Measurements from ENCODE around the gene MYL9. TPM values are rescaled to one million over a fixed set of nuclear protein-coding genes. Genes with fewer than 3 reads are reported as not detected.
A peak's percentile ranks its signal among the peaks of the same experiment; 100 is the strongest.

The MYL9 gene
- total and polyA plus RNA-seq, 3 experiments from 2014 or later = not detected

DNA sequence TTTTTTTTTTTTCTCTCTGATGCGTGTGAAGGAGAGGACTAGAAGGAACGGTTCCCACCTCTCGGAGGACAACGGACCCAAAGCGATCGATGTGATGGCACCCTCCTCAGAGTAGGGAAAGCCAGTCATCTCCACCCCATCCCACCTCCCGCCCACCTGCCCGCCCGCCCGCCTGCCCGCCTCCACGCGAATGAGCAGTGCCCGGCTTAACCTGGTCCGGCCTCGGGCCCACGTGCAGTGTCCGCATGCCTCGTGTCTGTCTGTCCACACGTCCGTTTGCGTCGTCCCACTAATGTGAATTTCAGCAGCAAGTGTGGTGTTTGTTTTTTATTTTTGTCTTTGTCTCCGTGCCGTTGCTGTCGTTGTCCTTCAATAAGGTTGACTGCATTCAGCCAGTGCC is 42.1 kb upstream of the MYL9 start:
- Histone ChIP-seq H3K9me3 (ENCODE audit: low read length) (no peaks in the 10 kb centered on the region), H3K27ac (ENCODE audit: low read depth, low read length) (no peak overlapping the region), H3K4me1 (ENCODE audit: insufficient read depth, low read length) (no peaks in the 10 kb centered on the region), H3K4me3 (ENCODE audit: low read length) (no peak overlapping the region), H3K27me3 (ENCODE audit: insufficient read depth, low read length, poor library complexity, severe bottlenecking) (no peaks in the 10 kb centered on the region), H3K36me3 (ENCODE audit: insufficient read depth, low read length) (peaks cover 22% of the 10 kb centered on the region)
- H3K27me3 Mint-ChIP-seq = no peaks in the 10 kb centered on the region
- no peak overlapping the region for H3K4me3 Mint-ChIP-seq
- H3K36me3 Mint-ChIP-seq = peaks cover 0 to 70% (median 20%) of the 10 kb centered on the region in 3 donors
- ChIA-PET CTCF (no interaction called here), POLR2A (no interaction called here)
- peaks cover 8 to 14% (median 8%) of the 10 kb centered on the region in 3 donors for H3K4me1 Mint-ChIP-seq
- H3K27ac Mint-ChIP-seq = no peak overlapping the region
- no peaks in the 10 kb centered on the region for H3K9me3 Mint-ChIP-seq
- DNase-seq = no peak

DNA sequence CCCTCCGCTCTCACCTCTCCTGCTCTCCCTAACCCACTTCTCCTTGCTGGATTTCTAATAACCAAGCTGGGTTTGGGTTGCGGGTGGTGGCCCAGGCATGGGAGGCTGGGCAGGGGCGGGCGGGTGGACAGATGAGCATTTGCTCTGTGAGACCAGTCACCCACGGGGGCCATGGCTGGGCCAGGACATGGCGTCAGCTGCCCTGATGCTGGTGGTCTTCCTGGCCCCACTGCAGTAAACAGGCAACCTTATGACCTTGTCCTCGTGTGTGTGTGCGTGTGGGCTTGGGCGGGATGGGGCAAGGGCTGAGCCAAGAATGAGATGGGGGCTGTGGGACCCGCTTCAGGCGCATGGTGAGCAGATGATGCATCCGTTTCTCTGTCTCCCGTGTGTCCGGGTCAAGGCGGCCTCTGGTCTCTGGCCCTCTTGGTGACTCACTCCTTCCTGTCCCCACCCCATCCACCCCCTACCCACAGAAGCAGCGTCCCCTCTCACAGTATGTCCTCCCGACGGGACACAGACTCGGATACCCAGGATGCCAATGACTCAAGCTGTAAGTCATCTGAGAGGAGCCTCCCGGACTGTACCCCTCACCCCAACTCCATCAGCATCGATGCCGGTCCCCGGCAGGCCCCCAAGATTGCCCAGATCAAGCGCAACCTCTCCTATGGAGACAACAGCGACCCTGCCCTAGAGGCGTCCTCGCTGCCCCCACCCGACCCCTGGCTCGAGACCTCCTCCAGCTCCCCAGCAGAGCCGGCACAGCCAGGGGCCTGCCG is 41.4 kb upstream of the MYL9 start:
- Mint-ChIP-seq H3K27ac (peak overlapping the region in 2 of 8 donors; percentile 32 to 72), H3K9me3 (no peaks in the 10 kb centered on the region)

DNA sequence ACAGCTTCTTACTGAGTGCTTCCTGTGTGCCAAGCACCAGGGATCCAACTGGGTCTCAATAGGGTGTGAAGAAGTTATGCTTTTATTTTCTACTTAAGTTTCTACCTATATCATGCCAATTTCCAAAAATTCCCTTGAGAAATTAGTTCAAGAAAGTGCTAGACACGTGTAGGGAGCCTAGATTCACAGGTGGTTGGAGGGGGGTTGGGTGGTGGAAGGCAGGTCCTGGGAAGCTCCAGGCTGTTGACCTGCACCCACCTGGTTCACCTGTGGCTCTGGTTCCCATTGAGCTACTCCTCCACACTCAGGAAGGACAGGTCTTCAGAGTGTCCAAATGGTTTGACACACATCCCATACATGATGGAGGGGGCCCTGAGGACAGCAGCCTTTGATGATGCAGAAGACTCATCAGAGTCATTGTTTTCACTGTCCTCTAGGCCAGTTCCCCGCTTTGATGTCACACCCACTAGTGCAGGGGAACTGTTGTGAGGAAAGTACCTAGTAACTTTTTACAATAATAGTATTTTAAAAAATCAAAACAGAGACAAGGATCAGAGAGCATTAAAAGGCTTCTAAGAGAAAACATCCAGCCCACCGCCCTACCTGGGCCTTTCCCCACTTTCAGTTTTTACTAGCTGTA is 39.8 kb upstream of the MYL9 start:
- peaks cover 0 to 76% (median 19%) of the 10 kb centered on the region in 3 donors for H3K36me3 Mint-ChIP-seq
- no peaks in the 10 kb centered on the region for H3K27me3 Mint-ChIP-seq
- Histone ChIP-seq H3K27ac (ENCODE audit: low read depth, low read length) (no peak overlapping the region), H3K27me3 (ENCODE audit: insufficient read depth, low read length, poor library complexity, severe bottlenecking) (no peaks in the 10 kb centered on the region), H3K9me3 (ENCODE audit: low read length) (no peaks in the 10 kb centered on the region), H3K4me3 (ENCODE audit: low read length) (no peak overlapping the region), H3K36me3 (ENCODE audit: insufficient read depth, low read length) (peaks cover 20% of the 10 kb centered on the region), H3K4me1 (ENCODE audit: insufficient read depth, low read length) (no peaks in the 10 kb centered on the region)
- ChIA-PET POLR2A (interaction anchor here (0.6 to 0.7 kb wide), 2 partner anchors 141 to 145 kb away, joined by 3 to 4 read pairs; partner anchors contain the start of gene SLA2), CTCF (interaction anchor here (0.6 kb wide), 1 partner anchor 210 kb away, joined by 3 read pairs; no protein-coding TSS in a partner anchor)
- no peak for DNase-seq
- no peaks in the 10 kb centered on the region for H3K9me3 Mint-ChIP-seq
- peaks cover 5 to 16% (median 8%) of the 10 kb centered on the region in 3 donors for H3K4me1 Mint-ChIP-seq
- H3K4me3 Mint-ChIP-seq = no peak overlapping the region
- peak overlapping the region in 3 of 8 donors; percentile 19 to 61 (median 38) for H3K27ac Mint-ChIP-seq

More for the DNA sequence above, 41.4 kb upstream of the MYL9 start:
- Histone ChIP-seq H3K27ac (ENCODE audit: low read depth, low read length) (no peak overlapping the region), H3K4me1 (ENCODE audit: insufficient read depth, low read length) (no peaks in the 10 kb centered on the region), H3K36me3 (ENCODE audit: insufficient read depth, low read length) (peaks cover 22% of the 10 kb centered on the region), H3K4me3 (ENCODE audit: low read length) (no peak overlapping the region), H3K9me3 (ENCODE audit: low read length) (no peaks in the 10 kb centered on the region), H3K27me3 (ENCODE audit: insufficient read depth, low read length, poor library complexity, severe bottlenecking) (no peaks in the 10 kb centered on the region)
- no peak for DNase-seq
- Mint-ChIP-seq H3K4me1 (peaks cover 4 to 9% (median 5%) of the 10 kb centered on the region in 3 donors), H3K4me3 (no peak overlapping the region), H3K36me3 (peaks cover 0 to 75% (median 21%) of the 10 kb centered on the region in 3 donors), H3K27me3 (no peaks in the 10 kb centered on the region)
- ChIA-PET POLR2A (no interaction called here), CTCF (no interaction called here)

DNA sequence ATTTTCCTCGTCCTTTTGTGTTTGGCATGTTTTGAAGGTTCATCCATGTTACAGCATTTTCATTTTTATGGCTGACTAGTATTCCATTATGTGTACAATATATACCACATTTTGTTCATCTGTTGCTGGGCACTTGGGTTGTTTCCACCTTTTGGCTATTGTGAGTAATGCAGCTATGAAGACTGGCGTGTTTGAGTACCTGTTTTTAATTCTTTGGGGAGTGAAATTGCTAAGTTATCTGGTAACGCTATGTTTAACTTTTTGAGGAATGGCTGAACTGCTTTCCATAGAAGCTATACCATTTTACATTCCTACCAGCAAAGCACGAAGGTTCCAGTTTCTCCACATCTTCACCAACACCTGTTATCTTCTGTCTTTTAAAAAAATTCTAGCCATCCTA is 37.0 kb upstream of the MYL9 start:
- Mint-ChIP-seq H3K27me3 (no peaks in the 10 kb centered on the region), H3K9me3 (no peaks in the 10 kb centered on the region), H3K4me3 (no peak overlapping the region), H3K27ac (no peak overlapping the region), H3K4me1 (peaks cover 5 to 16% (median 8%) of the 10 kb centered on the region in 3 donors), H3K36me3 (peaks cover 0 to 68% (median 16%) of the 10 kb centered on the region in 3 donors)
- Histone ChIP-seq H3K4me3 (ENCODE audit: low read length) (no peak overlapping the region), H3K27me3 (ENCODE audit: insufficient read depth, low read length, poor library complexity, severe bottlenecking) (no peaks in the 10 kb centered on the region), H3K4me1 (ENCODE audit: insufficient read depth, low read length) (no peaks in the 10 kb centered on the region), H3K36me3 (ENCODE audit: insufficient read depth, low read length) (no peaks in the 10 kb centered on the region), H3K9me3 (ENCODE audit: low read length) (no peaks in the 10 kb centered on the region), H3K27ac (ENCODE audit: low read depth, low read length) (no peak overlapping the region)
- ChIA-PET POLR2A (no interaction called here), CTCF (no interaction called here)
- DNase-seq = no peak

DNA sequence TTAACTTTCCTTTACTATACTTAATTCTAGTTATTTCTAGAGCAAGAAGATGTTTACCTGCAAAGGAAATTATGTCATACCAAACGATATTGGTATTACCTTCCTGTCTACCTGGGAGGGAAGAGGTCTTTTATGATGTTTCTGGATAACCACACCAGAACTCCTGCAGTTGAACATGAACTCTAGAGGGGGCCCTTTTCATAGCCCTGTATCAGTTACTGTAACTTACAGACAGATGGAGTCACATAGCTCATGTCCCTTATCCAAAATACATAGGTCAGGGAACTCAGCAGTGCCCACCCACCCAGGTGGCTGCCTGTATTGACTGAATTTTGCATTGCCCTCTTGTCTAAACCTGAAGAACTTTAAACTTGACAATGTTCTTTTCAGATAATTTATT is 35.1 kb upstream of the MYL9 start:
- no peak overlapping the region for H3K4me3 ChIP-seq (ENCODE audit: low read length)
- Mint-ChIP-seq H3K4me3 (no peak overlapping the region), H3K27me3 (no peaks in the 10 kb centered on the region), H3K9me3 (no peaks in the 10 kb centered on the region), H3K27ac (peak overlapping the region in 1 of 8 donors; percentile 55), H3K4me1 (peaks cover 3 to 16% (median 8%) of the 10 kb centered on the region in 3 donors), H3K36me3 (peaks cover 0 to 54% (median 12%) of the 10 kb centered on the region in 3 donors)
- H3K4me1 ChIP-seq (ENCODE audit: insufficient read depth, low read length) = no peaks in the 10 kb centered on the region
- DNase-seq = peak in 1 of 5 donors; percentile 33
- no peaks in the 10 kb centered on the region for H3K36me3 ChIP-seq (ENCODE audit: insufficient read depth, low read length)
- H3K27me3 ChIP-seq (ENCODE audit: insufficient read depth, low read length, poor library complexity, severe bottlenecking) = no peaks in the 10 kb centered on the region
- H3K27ac ChIP-seq (ENCODE audit: low read depth, low read length) = no peak overlapping the region
- CTCF ChIA-PET = interaction anchor here (1.2 kb wide), 1 partner anchor 14 kb away, joined by 5 read pairs; no protein-coding TSS in a partner anchor
- no peaks in the 10 kb centered on the region for H3K9me3 ChIP-seq (ENCODE audit: low read length)
- POLR2A ChIA-PET = no interaction called here

DNA sequence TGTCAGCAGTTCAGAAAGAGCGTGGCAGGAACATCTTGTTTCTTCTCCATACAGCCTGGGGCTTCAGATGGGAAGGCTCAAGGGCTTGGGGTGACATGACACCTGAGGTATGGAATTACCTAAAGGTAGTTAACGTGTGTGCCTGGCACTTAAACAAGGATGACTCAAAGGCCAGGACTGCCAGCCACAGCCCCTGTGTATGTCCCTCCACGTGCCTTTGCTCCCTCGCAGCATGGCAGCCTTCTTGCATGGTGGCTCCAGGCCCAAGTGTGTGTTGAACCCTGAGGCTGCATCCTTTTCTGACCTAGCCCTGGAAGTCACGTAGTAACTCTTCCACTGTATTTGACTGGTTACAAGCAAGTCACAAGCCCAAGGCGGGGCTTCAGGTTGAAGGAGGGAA is 33.6 kb upstream of the MYL9 start:
- H3K9me3 ChIP-seq (ENCODE audit: low read length) = no peaks in the 10 kb centered on the region
- H3K9me3 Mint-ChIP-seq = no peaks in the 10 kb centered on the region
- H3K36me3 ChIP-seq (ENCODE audit: insufficient read depth, low read length) = no peaks in the 10 kb centered on the region
- no peaks in the 10 kb centered on the region for H3K4me1 ChIP-seq (ENCODE audit: insufficient read depth, low read length)
- no peak overlapping the region for H3K27ac ChIP-seq (ENCODE audit: low read depth, low read length)
- peak overlapping the region in 2 of 8 donors; percentile 36 to 74 for H3K27ac Mint-ChIP-seq
- H3K27me3 ChIP-seq (ENCODE audit: insufficient read depth, low read length, poor library complexity, severe bottlenecking) = no peaks in the 10 kb centered on the region
- H3K27me3 Mint-ChIP-seq = no peaks in the 10 kb centered on the region
- H3K4me3 ChIP-seq (ENCODE audit: low read length) = no peak overlapping the region
- POLR2A ChIA-PET = no interaction called here
- DNase-seq = no peak
- no peak overlapping the region for H3K4me3 Mint-ChIP-seq
- peaks cover 2 to 7% (median 4%) of the 10 kb centered on the region in 3 donors for H3K4me1 Mint-ChIP-seq
- H3K36me3 Mint-ChIP-seq = peaks cover 6 to 51% (median 16%) of the 10 kb centered on the region in 3 donors
- CTCF ChIA-PET = no interaction called here

DNA sequence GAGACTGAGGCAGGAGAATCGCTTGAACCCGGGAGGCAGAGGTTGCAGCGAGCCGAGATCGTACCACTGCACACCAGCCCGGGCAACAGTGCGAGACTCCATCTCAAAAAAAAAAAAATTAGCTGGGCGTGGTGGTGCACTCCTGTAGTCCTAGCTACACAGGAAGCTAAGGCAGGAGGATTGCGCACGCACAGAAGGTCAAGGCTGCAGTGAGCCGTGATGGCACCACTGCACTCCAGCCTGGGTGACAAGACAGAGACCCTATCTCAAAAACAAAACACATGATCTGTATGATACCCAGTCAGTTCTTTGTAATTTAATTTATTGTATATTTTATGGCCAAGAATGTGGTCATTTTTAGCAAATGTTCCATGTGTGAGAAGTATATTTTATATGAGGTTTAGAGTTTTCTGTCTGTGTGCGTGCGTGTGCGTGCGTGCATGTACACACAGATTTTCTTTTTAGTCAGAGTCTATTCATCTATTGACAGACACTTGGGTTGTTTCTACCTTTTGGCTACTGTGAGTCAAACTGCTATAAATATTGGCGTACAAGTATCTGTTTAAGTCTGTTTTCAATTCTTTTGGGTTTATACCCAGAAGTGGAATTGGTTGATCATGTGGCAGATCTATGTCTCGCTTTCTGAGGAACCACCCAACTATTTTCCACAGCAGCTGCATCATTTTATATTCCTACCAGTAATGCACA is 22.2 kb upstream of the MYL9 start:
- Histone ChIP-seq H3K4me1 (ENCODE audit: insufficient read depth, low read length) (no peaks in the 10 kb centered on the region), H3K27me3 (ENCODE audit: insufficient read depth, low read length, poor library complexity, severe bottlenecking) (no peaks in the 10 kb centered on the region), H3K9me3 (ENCODE audit: low read length) (no peaks in the 10 kb centered on the region), H3K4me3 (ENCODE audit: low read length) (no peak overlapping the region), H3K27ac (ENCODE audit: low read depth, low read length) (no peak overlapping the region), H3K36me3 (ENCODE audit: insufficient read depth, low read length) (peaks cover 8% of the 10 kb centered on the region)
- POLR2A ChIA-PET = interaction anchor here (0.5 kb wide), 1 partner anchor 256 kb away, joined by 5 read pairs; no protein-coding TSS in a partner anchor
- no peaks in the 10 kb centered on the region for H3K27me3 Mint-ChIP-seq
- no peak overlapping the region for H3K4me3 Mint-ChIP-seq
- H3K27ac Mint-ChIP-seq = no peak overlapping the region
- H3K4me1 Mint-ChIP-seq = peaks cover 0 to 4% (median 0%) of the 10 kb centered on the region in 3 donors
- no peaks in the 10 kb centered on the region for H3K9me3 Mint-ChIP-seq
- CTCF ChIA-PET = no interaction called here
- DNase-seq = no peak
- H3K36me3 Mint-ChIP-seq = peaks cover 0 to 55% (median 14%) of the 10 kb centered on the region in 3 donors
